ENCODE measurements around the gene HORMAD2. TPM values are rescaled to one million over a fixed set of nuclear protein-coding genes. Genes with fewer than 3 reads are reported as not detected.

Gene HORMAD2
- total RNA-seq, 1 donor: not detected

DNA sequence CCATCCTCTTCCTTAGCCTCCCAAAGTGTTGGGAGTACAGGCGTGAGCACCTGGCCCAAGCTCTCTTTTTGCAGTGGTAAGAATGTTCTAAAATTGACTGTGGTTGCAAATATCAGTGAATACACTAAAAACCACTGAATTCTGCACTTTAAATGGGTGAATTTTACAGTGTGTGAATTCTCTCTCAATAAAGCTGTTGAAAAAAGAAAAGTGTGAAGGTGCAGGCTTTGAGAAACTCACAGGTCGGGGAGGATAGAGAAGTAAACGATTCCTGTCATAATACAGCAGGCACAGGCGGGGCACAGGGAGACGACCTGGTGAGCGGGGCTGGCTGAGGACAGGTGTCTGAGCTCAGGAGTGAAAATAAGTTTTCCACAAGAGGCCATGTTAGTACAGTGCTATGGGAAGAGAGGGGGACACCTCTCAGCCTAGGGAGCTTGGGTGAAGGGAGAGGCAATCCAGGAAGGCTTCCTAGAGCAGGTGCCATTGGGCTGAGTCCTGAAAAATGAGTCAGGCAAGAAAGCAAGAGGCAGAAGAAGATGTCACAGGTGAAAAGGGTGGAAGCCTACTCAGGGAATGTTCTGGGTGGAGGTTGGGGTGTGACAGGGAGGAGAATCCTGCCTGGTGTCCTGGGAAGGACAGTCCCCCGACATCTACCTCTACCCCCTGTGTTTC is 140.2 kb downstream of the HORMAD2 start:
- Histone ChIP-seq H3K9me3 (ENCODE audit: low read depth, low read length) (no peaks in the 10 kb centered on the region), H3K27me3 (ENCODE audit: insufficient read depth, low read length) (no peaks in the 10 kb centered on the region), H3K4me3 (ENCODE audit: low read length) (no peak overlapping the region), H3K4me1 (ENCODE audit: insufficient read depth, low read length) (peaks cover 30% of the 10 kb centered on the region)

DNA sequence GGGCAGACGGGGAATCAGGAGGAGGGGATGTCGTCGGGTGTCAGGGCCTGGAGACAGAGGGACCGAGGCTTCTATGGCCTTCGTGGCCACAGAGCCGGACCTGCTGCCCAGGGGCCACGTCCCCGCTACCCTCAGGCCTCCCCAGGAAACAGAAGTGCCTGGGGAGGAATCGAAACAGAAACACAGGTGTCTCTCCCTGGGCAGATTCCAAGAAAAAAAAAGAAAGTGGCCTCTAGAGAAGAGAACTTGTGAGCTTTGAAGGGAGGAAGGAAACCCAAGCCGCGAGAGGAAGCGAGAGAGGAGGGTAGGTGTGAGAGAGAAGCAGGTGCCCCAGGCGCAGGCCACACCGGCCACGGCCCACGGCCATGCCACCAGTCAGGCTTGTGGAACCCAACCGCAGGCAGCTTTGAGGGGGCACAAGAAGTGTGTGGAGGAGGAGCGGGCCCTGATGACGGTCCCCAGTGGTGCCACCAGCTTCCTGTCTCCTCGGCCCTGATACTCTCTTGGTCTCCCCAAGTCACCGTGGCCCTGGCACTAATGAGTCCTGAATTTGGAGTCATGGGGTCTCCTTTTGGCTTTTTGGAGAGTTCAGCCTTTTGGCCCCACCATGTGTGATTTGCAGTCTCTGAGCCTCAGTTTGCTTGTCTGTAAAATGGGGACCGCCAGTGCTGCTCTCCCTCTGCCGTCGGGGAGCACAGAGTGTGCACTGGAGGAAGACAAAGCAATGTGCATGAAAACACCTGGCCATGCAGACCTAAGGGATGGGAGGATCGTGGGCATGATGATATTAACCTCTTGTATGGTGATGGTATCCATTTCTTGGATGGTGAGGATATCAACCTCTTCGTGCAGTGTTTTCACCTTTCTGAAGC is 141.1 kb downstream of the HORMAD2 start:
- no peak overlapping the region for H3K4me3 ChIP-seq (ENCODE audit: low read length)
- H3K27me3 ChIP-seq (ENCODE audit: insufficient read depth, low read length): no peaks in the 10 kb centered on the region
- H3K9me3 ChIP-seq (ENCODE audit: low read depth, low read length): no peaks in the 10 kb centered on the region
- peaks cover 30% of the 10 kb centered on the region for H3K4me1 ChIP-seq (ENCODE audit: insufficient read depth, low read length)

DNA sequence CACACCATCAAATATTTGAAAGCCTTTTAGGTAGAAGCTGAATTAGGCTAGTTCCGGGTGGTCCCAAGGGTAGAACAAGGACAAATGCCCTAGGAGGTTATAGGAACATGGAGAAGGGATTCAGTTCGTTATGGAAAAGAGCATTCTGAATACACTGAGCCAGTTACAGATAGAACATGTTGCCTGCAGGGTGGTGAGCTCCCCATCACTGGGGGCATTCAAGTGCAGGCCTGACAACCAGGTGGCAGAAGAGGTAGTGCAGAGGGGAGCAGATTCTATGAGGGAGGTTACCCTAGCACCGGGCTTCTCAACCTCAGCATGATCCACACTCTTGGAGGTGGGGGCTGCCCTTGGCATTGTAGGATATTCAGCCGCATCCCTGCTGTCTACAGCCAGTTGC is 142.1 kb downstream of the HORMAD2 start:
- no peak overlapping the region for H3K4me3 ChIP-seq (ENCODE audit: low read length)
- no peaks in the 10 kb centered on the region for H3K9me3 ChIP-seq (ENCODE audit: low read depth, low read length)
- H3K4me1 ChIP-seq (ENCODE audit: insufficient read depth, low read length): peaks cover 30% of the 10 kb centered on the region
- no peaks in the 10 kb centered on the region for H3K27me3 ChIP-seq (ENCODE audit: insufficient read depth, low read length)

DNA sequence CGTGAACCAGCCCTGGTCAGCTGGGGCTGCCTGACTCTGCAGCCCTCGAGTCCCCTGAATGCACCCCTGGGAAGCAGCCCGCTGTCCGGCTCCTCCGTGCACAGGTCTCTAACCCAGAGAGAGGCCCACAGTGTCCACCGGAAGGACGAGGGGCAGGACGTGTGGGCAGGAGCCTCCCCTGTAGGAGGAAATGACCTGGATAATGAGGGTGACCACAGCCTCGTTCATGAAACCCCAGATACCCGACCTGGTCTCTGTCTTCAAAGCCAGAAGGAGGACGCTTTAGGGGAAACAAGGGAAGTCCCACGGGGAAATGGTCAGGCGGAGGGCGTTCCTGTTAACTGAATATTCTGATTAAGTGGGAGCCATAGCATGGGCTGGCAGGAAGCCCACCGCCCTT is 143.0 kb downstream of the HORMAD2 start:
- no peak overlapping the region for H3K4me3 ChIP-seq (ENCODE audit: low read length)
- no peaks in the 10 kb centered on the region for H3K9me3 ChIP-seq (ENCODE audit: low read depth, low read length)
- no peaks in the 10 kb centered on the region for H3K27me3 ChIP-seq (ENCODE audit: insufficient read depth, low read length)
- H3K4me1 ChIP-seq (ENCODE audit: insufficient read depth, low read length): peaks cover 30% of the 10 kb centered on the region

DNA sequence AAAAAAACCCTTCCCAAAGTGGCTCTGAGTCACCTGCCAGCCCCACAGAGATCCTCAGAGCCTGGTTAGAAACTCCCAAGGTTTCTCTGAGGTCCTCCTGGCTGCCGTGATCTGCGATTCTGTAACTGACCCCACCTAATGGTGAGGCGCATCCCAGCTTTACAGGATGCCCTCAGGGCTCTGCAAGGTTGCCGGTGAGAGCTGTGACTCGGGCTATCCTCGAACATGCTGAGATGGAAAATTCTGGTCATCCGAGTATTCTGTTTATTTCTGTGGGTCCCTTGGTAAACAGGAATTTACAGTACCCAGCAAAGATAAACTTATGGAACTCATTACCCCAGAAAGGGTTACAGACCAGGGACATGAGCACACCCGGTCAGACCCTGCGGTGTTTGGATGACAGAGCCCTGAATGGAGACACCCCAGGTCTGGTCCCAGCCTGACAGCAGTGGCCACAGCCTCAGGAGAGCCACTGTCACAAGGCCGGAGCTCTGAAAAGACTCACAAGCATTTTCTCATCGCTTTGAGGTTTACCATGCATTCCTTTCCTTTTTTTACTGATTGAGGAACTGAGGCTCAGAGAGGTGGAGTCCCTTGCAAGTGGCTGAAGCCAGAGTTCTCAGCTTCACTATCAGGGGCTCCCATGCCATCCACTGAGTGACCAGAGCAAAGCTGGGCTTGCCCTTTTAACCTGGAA is 144.0 kb downstream of the HORMAD2 start:
- Histone ChIP-seq H3K4me1 (ENCODE audit: insufficient read depth, low read length) (peaks cover 30% of the 10 kb centered on the region), H3K4me3 (ENCODE audit: low read length) (no peak overlapping the region), H3K27me3 (ENCODE audit: insufficient read depth, low read length) (no peaks in the 10 kb centered on the region), H3K9me3 (ENCODE audit: low read depth, low read length) (no peaks in the 10 kb centered on the region)

DNA sequence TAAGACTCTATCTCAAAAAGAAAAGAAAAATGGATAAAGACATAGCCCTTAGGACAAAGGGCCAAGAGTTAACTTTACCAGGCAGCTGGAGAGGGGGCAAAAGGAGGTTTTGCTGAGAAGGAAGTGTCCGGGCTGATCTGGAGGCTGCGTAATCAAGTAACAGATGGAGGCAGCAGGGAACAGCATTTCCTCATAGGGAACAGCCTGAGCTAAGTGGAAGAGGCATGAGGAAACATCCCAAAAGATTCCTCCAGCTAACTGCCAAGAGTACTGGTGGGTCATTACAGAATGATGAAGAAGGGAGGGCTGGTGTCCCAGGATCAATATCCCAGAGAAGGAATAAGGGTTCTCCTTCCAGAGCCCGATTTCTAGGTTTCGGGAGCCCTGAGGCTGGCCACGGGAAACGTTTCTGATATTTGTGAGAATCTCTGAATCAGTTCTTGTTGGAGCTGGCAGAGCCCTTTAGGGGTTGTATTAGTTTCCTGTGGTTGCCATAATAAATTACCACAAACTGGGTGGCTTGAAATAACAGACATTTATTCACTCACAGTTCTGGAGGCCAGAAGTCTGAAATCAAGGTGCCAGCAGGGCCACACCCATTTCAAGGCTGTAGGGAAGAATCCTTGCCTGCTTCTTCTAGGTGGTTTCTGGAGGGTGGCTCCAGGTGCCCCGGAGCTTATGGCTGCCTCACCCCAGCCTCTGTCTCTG is 145.1 kb downstream of the HORMAD2 start:
- Histone ChIP-seq H3K4me3 (ENCODE audit: low read length) (no peak overlapping the region), H3K9me3 (ENCODE audit: low read depth, low read length) (no peaks in the 10 kb centered on the region), H3K27me3 (ENCODE audit: insufficient read depth, low read length) (no peaks in the 10 kb centered on the region), H3K4me1 (ENCODE audit: insufficient read depth, low read length) (peaks cover 23% of the 10 kb centered on the region)

DNA sequence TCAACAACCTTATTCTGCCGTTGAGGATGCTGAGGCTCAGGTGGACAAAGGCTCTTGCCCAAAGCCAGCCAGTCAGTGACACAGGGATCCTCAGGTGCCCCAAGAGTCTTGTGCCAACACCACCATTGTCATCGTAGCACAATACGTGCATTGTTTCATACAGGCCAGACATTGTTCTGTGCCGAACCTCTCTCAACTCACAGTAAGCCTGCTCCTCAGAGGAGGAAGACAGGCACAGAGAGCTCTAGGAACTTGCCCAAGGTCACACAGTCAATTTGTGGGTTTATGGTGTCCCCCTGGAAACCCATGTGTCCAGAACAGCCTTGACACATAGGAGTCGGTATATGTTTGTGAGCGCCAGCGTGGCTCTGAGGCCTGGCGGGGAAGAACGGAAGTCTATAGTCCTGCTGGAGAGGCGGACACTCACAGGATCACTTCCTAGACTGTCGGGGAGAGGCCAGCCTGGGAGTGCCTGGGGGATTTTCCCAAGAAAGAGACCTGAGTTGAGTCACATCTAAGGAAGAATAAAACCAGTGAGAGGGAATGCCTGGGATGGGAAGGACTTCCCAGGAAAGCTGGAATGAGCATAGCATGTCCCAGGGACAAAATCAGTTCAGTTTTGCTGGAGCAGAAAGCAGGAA is 146.0 kb downstream of the HORMAD2 start:
- Histone ChIP-seq H3K27me3 (ENCODE audit: insufficient read depth, low read length) (no peaks in the 10 kb centered on the region), H3K4me3 (ENCODE audit: low read length) (no peak overlapping the region), H3K9me3 (ENCODE audit: low read depth, low read length) (no peaks in the 10 kb centered on the region), H3K4me1 (ENCODE audit: insufficient read depth, low read length) (peaks cover 14% of the 10 kb centered on the region)

Other genes with a start within 250 kb of the HORMAD2 start
- gene ASCC2, start 242.2 kb upstream of the HORMAD2 start, total RNA-seq: 33.2 TPM
- 79.0 TPM for gene MTMR3, start 197.3 kb upstream of the HORMAD2 start, total RNA-seq
- gene LIF, start 166.3 kb downstream of the HORMAD2 start, total RNA-seq: 4.2 TPM
- 240 TPM for gene OSM, start 186.4 kb downstream of the HORMAD2 start, total RNA-seq
- gene CASTOR1, start 209.0 kb downstream of the HORMAD2 start, total RNA-seq: 4.6 TPM
- 36.0 TPM for gene TBC1D10A, start 246.5 kb downstream of the HORMAD2 start, total RNA-seq

All from mononuclear cell (primary cell).